Large intestine (tissue), 3 donors: ENCODE results near the gene DPAGT1. TPM values are rescaled to one million over a fixed set of nuclear protein-coding genes. Genes with fewer than 3 reads are reported as not detected.

Experiments used
- DNase-seq, 2 donors: peaks; one replicate each; pipeline versions ENCODE4 v3.0.0 to v3.0.0-alpha.2; 2013
- H3K27ac ChIP-seq: one replicate; pipeline ENCODE4 v1.5.1; 2013; ENCODE audit warnings: low read length
- H3K27me3 ChIP-seq: 2 replicates; pipeline ENCODE4 v1.6.1; 2013; ENCODE audit warnings: low read length; ENCODE audit not compliant: control insufficient read depth, insufficient read depth
- H3K36me3 ChIP-seq: 2 replicates; pipeline ENCODE4 v1.6.1; 2013; ENCODE audit warnings: low read length; ENCODE audit not compliant: control insufficient read depth, insufficient read depth
- H3K4me1 ChIP-seq: one replicate; pipeline ENCODE4 v1.6.1; 2013; ENCODE audit warnings: low read length; ENCODE audit not compliant: control insufficient read depth, insufficient read depth
- H3K4me3 ChIP-seq: one replicate; pipeline ENCODE4 v1.5.1; 2013; ENCODE audit warnings: low read length
- H3K9me3 ChIP-seq: one replicate; pipeline ENCODE4 v1.6.1; 2013; ENCODE audit warnings: mild to moderate bottlenecking, low read depth, low read length, moderate library complexity; ENCODE audit not compliant: control insufficient read depth
- WGBS: methylation state at CpG from one replicate; pipeline ENCODE4 v1.1.5; 2013; ENCODE audit warnings: low lambda C conversion rate; ENCODE audit not compliant: insufficient coverage; 5-methylcytosine and 5-hydroxymethylcytosine counted together
- polyA plus RNA-seq: library from polyadenylated mRNA; unstranded; fragments of 120-200 nt; gene quantifications from one replicate; pipeline ENCODE4 v1.2.1, GENCODE V29; 2013

DPAGT1 gene
- polyA plus RNA-seq, 1 donor = 51.1 TPM

GRCh38 chr11:119095066-119095880 is 6.4 kb downstream of the DPAGT1 start:
- Histone ChIP-seq H3K27me3 (no peaks in the 10 kb centered on the region), H3K4me1 (peaks cover 16% of the 10 kb centered on the region), H3K36me3 (peaks cover 40% of the 10 kb centered on the region), H3K4me3 (peak overlapping the region; percentile 78), H3K9me3 (peaks cover 7% of the 10 kb centered on the region), H3K27ac (peak overlapping the region; percentile 87)
- WGBS = no CpG with 5 or more reads among the region's 79 CpGs
- peak; percentile 99 to 100 for DNase-seq

GRCh38 chr11:119094816-119095065 is 6.9 kb downstream of the DPAGT1 start:
- peak overlapping the region; percentile 78 for H3K4me3 ChIP-seq
- DNase-seq = peak; percentile 80 to 87
- H3K4me1 ChIP-seq = peaks cover 14% of the 10 kb centered on the region
- peaks cover 7% of the 10 kb centered on the region for H3K9me3 ChIP-seq
- H3K36me3 ChIP-seq = peaks cover 46% of the 10 kb centered on the region
- WGBS = no CpG with 5 or more reads among the region's 19 CpGs
- peak overlapping the region; percentile 87 for H3K27ac ChIP-seq
- H3K27me3 ChIP-seq = no peaks in the 10 kb centered on the region

- peak overlapping the region; percentile 87 for H3K27ac ChIP-seq
- peaks cover 7% of the 10 kb centered on the region for H3K9me3 ChIP-seq
- peaks cover 46% of the 10 kb centered on the region for H3K36me3 ChIP-seq
- H3K4me3 ChIP-seq = peak overlapping the region; percentile 78
- no CpG with 5 or more reads among the region's 81 CpGs for WGBS
- no peaks in the 10 kb centered on the region for H3K27me3 ChIP-seq
- peak in 1 of 2 donors; percentile 64 for DNase-seq
- H3K4me1 ChIP-seq = peaks cover 14% of the 10 kb centered on the region
Observed at GRCh38 chr11:119093942-119094815, 7.5 kb downstream of the DPAGT1 start.

GRCh38 chr11:119092880-119093842 is 8.5 kb downstream of the DPAGT1 start:
- peak overlapping the region; percentile 87 for H3K27ac ChIP-seq
- peaks cover 14% of the 10 kb centered on the region for H3K4me1 ChIP-seq
- peaks cover 7% of the 10 kb centered on the region for H3K9me3 ChIP-seq
- peaks cover 42% of the 10 kb centered on the region for H3K36me3 ChIP-seq
- DNase-seq = no peak
- peak overlapping the region; percentile 78 for H3K4me3 ChIP-seq
- no peaks in the 10 kb centered on the region for H3K27me3 ChIP-seq
- no CpG with 5 or more reads among the region's 12 CpGs for WGBS

GRCh38 chr11:119091966-119092879 is 9.4 kb downstream of the DPAGT1 start:
- WGBS = no CpG with 5 or more reads among the region's 13 CpGs
- Histone ChIP-seq H3K36me3 (peaks cover 32% of the 10 kb centered on the region), H3K27ac (no peak overlapping the region), H3K27me3 (no peaks in the 10 kb centered on the region), H3K4me3 (peak overlapping the region; percentile 78), H3K9me3 (peaks cover 7% of the 10 kb centered on the region), H3K4me1 (peaks cover 14% of the 10 kb centered on the region)
- DNase-seq = no peak

- Histone ChIP-seq H3K4me1 (peaks cover 14% of the 10 kb centered on the region), H3K36me3 (peaks cover 24% of the 10 kb centered on the region), H3K27me3 (no peaks in the 10 kb centered on the region), H3K4me3 (no peak overlapping the region), H3K9me3 (peaks cover 7% of the 10 kb centered on the region), H3K27ac (no peak overlapping the region)
- WGBS = no CpG with 5 or more reads among the region's 9 CpGs
- no peak for DNase-seq
Observed at GRCh38 chr11:119091178-119091577, 10.5 kb downstream of the DPAGT1 start.

- DNase-seq = no peak
- WGBS = no CpG with 5 or more reads among the region's 1 CpG
- peaks cover 24% of the 10 kb centered on the region for H3K36me3 ChIP-seq
Observed at GRCh38 chr11:119089319-119089718, 12.3 kb downstream of the DPAGT1 start.

GRCh38 chr11:119088406-119088805 is 13.2 kb downstream of the DPAGT1 start:
- no peak overlapping the region for H3K4me3 ChIP-seq
- no peaks in the 10 kb centered on the region for H3K9me3 ChIP-seq
- H3K27ac ChIP-seq = no peak overlapping the region
- H3K4me1 ChIP-seq = peaks cover 21% of the 10 kb centered on the region
- WGBS = 100% methylated on average over 1 of the region's 9 CpGs
- H3K36me3 ChIP-seq = peaks cover 24% of the 10 kb centered on the region
- no peaks in the 10 kb centered on the region for H3K27me3 ChIP-seq
- DNase-seq = no peak

More at GRCh38 chr11:119089319-119089718, 12.3 kb downstream of the DPAGT1 start:
- Histone ChIP-seq H3K9me3 (peaks cover 2% of the 10 kb centered on the region), H3K4me1 (peaks cover 20% of the 10 kb centered on the region), H3K27me3 (no peaks in the 10 kb centered on the region), H3K27ac (no peak overlapping the region), H3K4me3 (no peak overlapping the region)

- Histone ChIP-seq H3K4me1 (peaks cover 15% of the 10 kb centered on the region), H3K4me3 (no peak overlapping the region), H3K36me3 (peaks cover 19% of the 10 kb centered on the region), H3K9me3 (no peaks in the 10 kb centered on the region), H3K27ac (no peak overlapping the region), H3K27me3 (no peaks in the 10 kb centered on the region)
- no CpG with 5 or more reads among the region's 2 CpGs for WGBS
- no peak for DNase-seq
Observed at GRCh38 chr11:119087747-119088241, 13.9 kb downstream of the DPAGT1 start.
